ENCODE data around the gene MYZAP. TPM values are rescaled to one million over a fixed set of nuclear protein-coding genes. Genes with fewer than 3 reads are reported as not detected.
"Not testable (repeated sequence)": the region's sequence is repeated elsewhere in the genome, so short reads cannot be mapped to it uniquely, and the experiment has no call there.

MYZAP gene
- total and polyA plus RNA-seq, 2 of the 8 experiments (the other 6 are each of a cell fraction or from before 2014, with no cell fraction given) = 0.41 to 0.65 TPM

DNA sequence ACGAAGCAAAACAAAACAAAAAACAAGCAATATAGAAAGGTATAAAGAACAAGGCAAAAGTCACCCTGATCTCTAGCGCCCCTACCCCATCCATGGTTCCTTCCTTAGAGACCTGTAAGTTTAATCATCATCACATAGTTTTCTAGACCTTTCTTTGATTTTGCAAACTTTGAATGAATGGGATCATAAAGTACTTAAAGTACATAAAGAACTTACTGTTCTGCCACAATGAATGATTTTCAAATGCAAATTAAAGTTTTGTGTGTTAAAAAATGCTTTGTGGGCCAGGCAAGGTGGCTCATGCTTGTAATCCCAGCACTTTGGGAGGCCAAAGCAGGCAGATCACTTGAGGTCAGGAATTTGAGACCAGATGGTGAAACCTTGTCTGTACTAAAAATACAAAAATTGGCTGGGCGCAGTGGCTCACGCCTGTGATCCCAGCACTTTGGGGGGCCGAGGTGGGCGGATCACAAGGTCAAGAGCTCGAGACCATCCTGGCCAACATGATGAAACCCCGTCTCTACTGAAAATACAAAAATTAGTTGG, 24.3 kb downstream of the MYZAP start:
- H3K27ac ChIP-seq (ENCODE audit: low read depth, low read length); H2AFZ ChIP-seq (ENCODE audit: low read length); H2BK20ac ChIP-seq (ENCODE audit: low read length); H3K79me1 ChIP-seq (ENCODE audit: low read depth, low read length); H3K18ac ChIP-seq (ENCODE audit: extremely low read depth, low read length); H2BK120ac ChIP-seq (replicated peaks; ENCODE audit: low read depth, low read length); H3K9ac ChIP-seq (replicated peaks in 1 of 4; ENCODE audit: extremely low read depth in 1 of 4, low read depth in 3 of 4, low read length in 3 of 4); H3K23ac ChIP-seq (ENCODE audit: insufficient read length); H3K23me2 ChIP-seq (ENCODE audit: low read depth, low read length); H3K56ac ChIP-seq (replicated peaks; ENCODE audit: insufficient read length, low read depth, low read length); H3K4me1 ChIP-seq (replicated peaks in 1 of 4; ENCODE audit: control insufficient read depth in 3 of 4, insufficient read depth in 4 of 4, low read length in 3 of 4); H4K8ac ChIP-seq (ENCODE audit: extremely low read depth, insufficient read depth, low read length); H4K5ac ChIP-seq (ENCODE audit: insufficient read length, low read depth, low read length); POLR2A ChIA-PET (ENCODE audit: partially characterized antibody); H4K91ac ChIP-seq (replicated peaks; ENCODE audit: insufficient read length, low read length); H3K79me2 ChIP-seq (ENCODE audit: control insufficient read depth in 1 of 2, insufficient read depth in 2 of 2, low read length in 2 of 2); FAIRE-seq; H3K9me3 ChIP-seq (ENCODE audit: insufficient read depth in 2 of 2, low read depth in 1 of 2, low read length in 1 of 2); H2BK15ac ChIP-seq (ENCODE audit: low read length); H2AK5ac ChIP-seq (ENCODE audit: low read depth, low read length); H3K14ac ChIP-seq (ENCODE audit: insufficient read length); H4K20me1 ChIP-seq (replicated peaks in 1 of 2; ENCODE audit: control insufficient read depth in 1 of 2, insufficient read depth in 2 of 2, low read length in 2 of 2); H3K36me3 ChIP-seq (ENCODE audit: control insufficient read depth in 2 of 4, insufficient read depth in 4 of 4, low read length in 3 of 4); H2BK12ac ChIP-seq (ENCODE audit: low read depth, low read length); DNase-seq (ENCODE audit: low read depth in 1 of 2, low spot score in 2 of 2); H3K4me2 ChIP-seq (ENCODE audit: insufficient read depth in 1 of 2, low read depth in 2 of 2, low read length in 2 of 2); H3K27me3 ChIP-seq (replicated peaks in 1 of 4; ENCODE audit: control insufficient read depth in 3 of 4, extremely low read depth in 1 of 4, insufficient read depth in 3 of 4, low read length in 3 of 4); H3K4ac ChIP-seq (replicated peaks; ENCODE audit: insufficient read length, low read depth, low read length); H3K4me3 ChIP-seq (ENCODE audit: extremely low read depth in 1 of 4, insufficient read depth in 2 of 4, low read depth in 3 of 4, low read length in 4 of 4); H2BK5ac ChIP-seq (ENCODE audit: low read depth, low read length): not testable (repeated sequence)
- 84% methylated on average over 8 of the region's 8 CpGs; no CpG with 5 or more reads in 1 of the 2 experiments for WGBS, 2 experiments (ENCODE audit: extremely low coverage in 1 of 2, insufficient coverage in 1 of 2, insufficient read length in 1 of 2, insufficient replicate concordance in 2 of 2, low coverage in 1 of 2, low lambda C conversion rate in 2 of 2, missing lambda C conversion rate in 1 of 2)
- CTCF ChIA-PET (ENCODE audit: partially characterized antibody) = interaction anchor here (0.8 to 1.6 kb wide), 9 partner anchors 12 to 116 kb away, joined by 3 to 5 read pairs (median 3); no protein-coding TSS in a partner anchor

Data from H1 (cell line).